Body of pancreas (tissue), 4 donors: Measurements from ENCODE around the gene DEFB126.

Experiments used
- CTCF ChIP-seq, 7 experiments: fragments of 450-650 bp in 4 of 7; fragments of 200-600 bp in 3 of 7; sonication (generic) in 3 of 7; IDR thresholded peaks; one replicate each; pipeline ENCODE4 v1.5.1; 2016 to 2019; ENCODE audit warnings: antibody characterized with exemption in 7 of 7
- POLR2A ChIP-seq, 3 donors: fragments of 450-650 bp; IDR thresholded peaks; one replicate each; pipeline ENCODE4 v1.6.1; 2016; ENCODE audit warnings: antibody characterized with exemption in 3 of 3, mild to moderate bottlenecking in 2 of 3

GRCh38 chr20:168876-169275, 26.5 kb downstream of the DEFB126 start:
- TF ChIP-seq CTCF (IDR thresholded peaks at IDR 0.05) (no peak), POLR2A (IDR thresholded peaks at IDR 0.05) (no peak)
